Kidney (tissue), 14 donors: ENCODE data around the gene TMEM198. TPM values are rescaled to one million over a fixed set of nuclear protein-coding genes. Genes with fewer than 3 reads are reported as not detected.

Experiments
- DNase-seq, 5 donors: peaks; one replicate each; pipeline ENCODE4 v3.0.0-alpha.2; 2013 to 2020
- FAIRE-seq: peaks from 2 replicates; lab custom pipeline; 2012; peaks lifted over from hg19 to GRCh38; lab: Jason Lieb, UNC
- H3K27ac ChIP-seq, 2 donors: one replicate each; pipeline ENCODE4 v1.7.0; 2013; ENCODE audit warnings: low read depth in 2 of 2, low read length in 2 of 2, inconsistent platforms in 1 of 2
- H3K27me3 ChIP-seq: one replicate; pipeline ENCODE4 v1.7.1; 2013; ENCODE audit warnings: low read length, inconsistent platforms; ENCODE audit not compliant: control insufficient read depth, insufficient read depth
- H3K36me3 ChIP-seq, 3 donors: one replicate each; pipeline versions ENCODE4 v1.7.0 to v1.7.1; 2013; ENCODE audit warnings: low read length in 3 of 3, control low read depth in 1 of 3, inconsistent platforms in 1 of 3; ENCODE audit not compliant: insufficient read depth in 3 of 3, control insufficient read depth in 2 of 3
- H3K4me1 ChIP-seq, 3 donors: one replicate each; pipeline versions ENCODE4 v1.7.0 to v1.7.1; 2013; ENCODE audit warnings: low read length in 3 of 3, inconsistent platforms in 1 of 3, low read depth in 1 of 3; ENCODE audit not compliant: control insufficient read depth in 2 of 3, insufficient read depth in 2 of 3
- H3K4me3 ChIP-seq, 3 donors: one replicate each; pipeline versions ENCODE4 v1.7.0 to v1.8.1; 2013; ENCODE audit warnings: low read length in 3 of 3, control low read depth in 1 of 3, inconsistent platforms in 1 of 3
- H3K9ac ChIP-seq, 3 donors: one replicate each; pipeline versions ENCODE4 v1.7.0 to v1.7.1; 2013; ENCODE audit warnings: low read length in 3 of 3, control low read depth in 1 of 3, inconsistent platforms in 1 of 3
- H3K9me3 ChIP-seq, 3 donors: one replicate each; pipeline versions ENCODE4 v1.7.0 to v1.7.1; 2013; ENCODE audit warnings: low read length in 3 of 3, control low read depth in 1 of 3, inconsistent platforms in 1 of 3; ENCODE audit not compliant: control insufficient read depth in 2 of 3, insufficient read depth in 1 of 3
- intact Hi-C: fragments of 100-400 bp; cut with DNase I; formaldehyde crosslinking; loops from one replicate; pipeline ENCODE4 v1.11.1; 2022
- polyA plus RNA-seq: library from polyadenylated mRNA; stranded (reverse); fragments of 350-450 nt; fragmentation: Illumina TruSeq; extraction: RNeasy Lipid Tissue Mini Kit (QIAGEN cat#74804); gene quantifications from one replicate; pipeline ENCODE4 v1.2.3, GENCODE V29; 2014; ENCODE audit warnings: low read depth, low replicate concordance; ENCODE audit not compliant: insufficient read depth
- total RNA-seq: library from RNA; stranded (reverse); fragmentation: NEBNext Ultra II Directional; extraction: Animal tissue kit (Norgen Biotek cat#: 25700); gene quantifications from one replicate; pipeline ENCODE4 v1.2.1, GENCODE V29; 2021
- TF ChIP-seq, protein P1 (sequence below): IDR thresholded peaks from 3 replicates; pipeline ENCODE4 v1.5.1; 2012; ENCODE audit warnings: mild to moderate bottlenecking, moderate library complexity, borderline replicate concordance; ENCODE audit not compliant: insufficient read depth; ENCODE audit errors: extremely low read depth
- donor health status: control.
- donor health status: control.
- donor health status: control.
- donor health status: control.
- donor health status: control.
- donor health status: DM: yes; HTN: yes; CAD: no.
- donor health status: Normal renal cell carcinoma (clear cell type).

Gene TMEM198
- total and polyA plus RNA-seq, 2 donors from 2014 or later: 4.2 to 4.5 TPM

DNA sequence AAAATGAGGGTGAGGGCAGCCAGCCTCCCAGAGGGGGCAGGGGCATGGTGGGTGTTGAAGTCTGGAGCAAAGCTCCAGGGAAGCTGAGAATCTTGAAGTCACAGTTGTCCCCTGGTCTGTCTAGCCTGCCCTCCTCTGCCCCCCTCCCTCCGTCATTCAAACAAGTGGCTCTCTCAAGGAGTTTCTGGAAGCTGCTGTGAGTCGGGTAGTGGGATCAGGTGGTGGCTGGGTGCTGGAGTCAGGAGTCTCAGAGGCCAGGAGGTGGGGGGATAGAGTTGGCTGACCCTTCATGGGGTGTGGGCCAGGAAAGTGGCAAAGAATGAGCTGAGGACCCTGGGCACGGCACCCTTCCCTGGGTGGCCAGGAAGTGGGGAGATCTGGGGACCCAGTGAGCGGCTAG lies 30.0 kb upstream of the TMEM198 start:
- H3K27me3 ChIP-seq: no peaks in the 10 kb centered on the region
- TF ChIP-seq, protein P1, sequence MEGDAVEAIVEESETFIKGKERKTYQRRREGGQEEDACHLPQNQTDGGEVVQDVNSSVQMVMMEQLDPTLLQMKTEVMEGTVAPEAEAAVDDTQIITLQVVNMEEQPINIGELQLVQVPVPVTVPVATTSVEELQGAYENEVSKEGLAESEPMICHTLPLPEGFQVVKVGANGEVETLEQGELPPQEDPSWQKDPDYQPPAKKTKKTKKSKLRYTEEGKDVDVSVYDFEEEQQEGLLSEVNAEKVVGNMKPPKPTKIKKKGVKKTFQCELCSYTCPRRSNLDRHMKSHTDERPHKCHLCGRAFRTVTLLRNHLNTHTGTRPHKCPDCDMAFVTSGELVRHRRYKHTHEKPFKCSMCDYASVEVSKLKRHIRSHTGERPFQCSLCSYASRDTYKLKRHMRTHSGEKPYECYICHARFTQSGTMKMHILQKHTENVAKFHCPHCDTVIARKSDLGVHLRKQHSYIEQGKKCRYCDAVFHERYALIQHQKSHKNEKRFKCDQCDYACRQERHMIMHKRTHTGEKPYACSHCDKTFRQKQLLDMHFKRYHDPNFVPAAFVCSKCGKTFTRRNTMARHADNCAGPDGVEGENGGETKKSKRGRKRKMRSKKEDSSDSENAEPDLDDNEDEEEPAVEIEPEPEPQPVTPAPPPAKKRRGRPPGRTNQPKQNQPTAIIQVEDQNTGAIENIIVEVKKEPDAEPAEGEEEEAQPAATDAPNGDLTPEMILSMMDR: no peak
- no peaks in the 10 kb centered on the region for H3K9me3 ChIP-seq
- peaks cover 0 to 7% (median 3%) of the 10 kb centered on the region in 3 donors for H3K4me1 ChIP-seq
- intact Hi-C loops: no loop called here
- no peak overlapping the region for H3K9ac ChIP-seq
- H3K4me3 ChIP-seq: no peak overlapping the region
- DNase-seq (no peak), FAIRE-seq (no peak)
- H3K27ac ChIP-seq: no peak overlapping the region
- no peaks in the 10 kb centered on the region for H3K36me3 ChIP-seq

DNA sequence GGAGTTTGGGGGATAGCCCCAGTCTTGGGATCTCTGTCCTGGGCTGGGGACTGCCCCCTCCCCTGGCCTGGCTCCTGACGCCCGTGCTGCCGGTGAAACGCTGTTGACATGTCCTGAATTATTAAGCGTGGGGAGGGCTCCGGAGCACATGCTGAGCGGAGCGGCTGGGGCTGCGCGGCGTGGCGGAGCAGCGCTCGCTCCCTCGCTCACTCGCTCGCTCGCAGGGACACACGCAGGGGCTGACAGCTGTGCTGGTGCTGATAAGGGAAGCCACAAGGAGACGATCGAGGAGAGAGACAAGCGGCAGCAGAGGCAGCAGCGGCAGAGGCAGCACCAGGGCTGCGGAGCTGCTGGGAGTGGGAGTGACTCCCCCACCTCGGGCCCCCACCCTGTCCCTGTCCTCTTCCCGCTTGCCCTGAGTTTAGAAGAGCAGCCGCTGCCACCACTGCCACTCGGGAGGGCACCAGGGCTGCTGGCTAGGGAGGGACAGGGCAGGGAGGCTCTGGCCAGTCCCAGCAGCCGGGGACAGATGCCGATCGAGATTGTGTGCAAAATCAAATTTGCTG lies 29.5 kb upstream of the TMEM198 start, which contains the start of gene ASIC4:
Gene ASIC4, plus strand, starts transcription at position 287 of the 566 bp plus-strand sequence. Its CDS starts 243 bp downstream, at position 530.
- Histone ChIP-seq H3K4me3 (no peak within 1 kb of the TSS), H3K27me3 (no peaks in the 10 kb centered on the region), H3K9me3 (no peaks in the 10 kb centered on the region), H3K36me3 (no peaks in the 10 kb centered on the region), H3K4me1 (peaks cover 0 to 7% (median 3%) of the 10 kb centered on the region in 3 donors), H3K27ac (no peak within 1 kb of the TSS), H3K9ac (no peak within 1 kb of the TSS)
- intact Hi-C loops: no loop called here
- FAIRE-seq: no peak
- peak in 4 of 5 donors; percentile 43 to 69 (median 60) for DNase-seq
- TF ChIP-seq, protein P1: no peak

DNA sequence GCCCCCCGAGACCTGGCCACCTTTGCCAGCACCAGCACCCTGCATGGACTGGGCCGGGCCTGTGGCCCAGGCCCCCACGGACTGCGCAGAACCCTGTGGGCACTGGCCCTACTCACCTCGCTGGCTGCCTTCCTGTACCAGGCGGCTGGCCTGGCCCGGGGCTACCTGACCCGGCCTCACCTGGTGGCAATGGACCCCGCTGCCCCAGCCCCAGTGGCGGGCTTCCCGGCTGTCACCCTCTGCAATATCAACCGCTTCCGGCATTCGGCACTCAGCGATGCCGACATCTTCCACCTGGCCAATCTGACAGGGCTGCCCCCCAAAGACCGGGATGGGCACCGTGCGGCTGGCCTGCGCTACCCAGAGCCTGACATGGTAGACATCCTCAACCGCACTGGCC lies 29.0 kb upstream of the TMEM198 start:
- H3K9me3 ChIP-seq: no peaks in the 10 kb centered on the region
- no peak for FAIRE-seq
- H3K27me3 ChIP-seq: no peaks in the 10 kb centered on the region
- DNase-seq: no peak
- H3K9ac ChIP-seq: no peak overlapping the region
- no peak overlapping the region for H3K4me3 ChIP-seq
- intact Hi-C loops: no loop called here
- TF ChIP-seq, protein P1: no peak
- H3K27ac ChIP-seq: no peak overlapping the region
- peaks cover 0 to 7% (median 3%) of the 10 kb centered on the region in 3 donors for H3K4me1 ChIP-seq
- H3K36me3 ChIP-seq: no peaks in the 10 kb centered on the region
